NB4 (cell line): ENCODE results near the gene STAG1.
"Not testable (repeated sequence)": the region's sequence is repeated elsewhere in the genome, so short reads cannot be mapped to it uniquely, and the experiment has no call there.

Experiments used
- MYC ChIP-seq: IDR thresholded peaks from 2 replicates; pipeline ENCODE4 v1.6.1; 2011; ENCODE audit warnings: low read depth, low read length
- TF ChIP-seq, protein P1 (sequence below): IDR thresholded peaks from one replicate; pipeline ENCODE4 v1.5.1; 2012; ENCODE audit warnings: low read depth, low read length

DNA sequence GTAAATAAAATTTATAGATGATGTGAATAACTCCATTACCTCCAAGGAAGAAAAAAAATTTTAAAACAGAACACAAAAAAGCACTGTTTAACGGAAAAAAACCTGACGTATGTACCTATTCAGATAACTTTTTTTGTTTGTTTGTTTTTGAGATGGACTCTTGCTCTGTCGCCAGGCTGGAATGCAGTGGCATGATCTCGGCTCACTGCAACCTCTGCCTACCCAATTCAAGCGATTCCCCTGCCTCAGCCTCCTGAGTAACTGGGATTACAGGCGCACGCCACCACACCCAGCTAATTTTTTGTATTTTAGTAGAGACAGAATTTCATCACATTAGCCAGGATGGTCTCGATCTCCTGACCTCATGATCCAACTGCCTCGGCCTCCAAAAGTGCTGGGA lies 40.3 kb downstream of the STAG1 start:
- TF ChIP-seq, protein P1, sequence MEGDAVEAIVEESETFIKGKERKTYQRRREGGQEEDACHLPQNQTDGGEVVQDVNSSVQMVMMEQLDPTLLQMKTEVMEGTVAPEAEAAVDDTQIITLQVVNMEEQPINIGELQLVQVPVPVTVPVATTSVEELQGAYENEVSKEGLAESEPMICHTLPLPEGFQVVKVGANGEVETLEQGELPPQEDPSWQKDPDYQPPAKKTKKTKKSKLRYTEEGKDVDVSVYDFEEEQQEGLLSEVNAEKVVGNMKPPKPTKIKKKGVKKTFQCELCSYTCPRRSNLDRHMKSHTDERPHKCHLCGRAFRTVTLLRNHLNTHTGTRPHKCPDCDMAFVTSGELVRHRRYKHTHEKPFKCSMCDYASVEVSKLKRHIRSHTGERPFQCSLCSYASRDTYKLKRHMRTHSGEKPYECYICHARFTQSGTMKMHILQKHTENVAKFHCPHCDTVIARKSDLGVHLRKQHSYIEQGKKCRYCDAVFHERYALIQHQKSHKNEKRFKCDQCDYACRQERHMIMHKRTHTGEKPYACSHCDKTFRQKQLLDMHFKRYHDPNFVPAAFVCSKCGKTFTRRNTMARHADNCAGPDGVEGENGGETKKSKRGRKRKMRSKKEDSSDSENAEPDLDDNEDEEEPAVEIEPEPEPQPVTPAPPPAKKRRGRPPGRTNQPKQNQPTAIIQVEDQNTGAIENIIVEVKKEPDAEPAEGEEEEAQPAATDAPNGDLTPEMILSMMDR, result not testable (repeated sequence)
- TF ChIP-seq MYC, result not testable (repeated sequence)
